ENCODE results near the gene TRAT1.

GRCh38 chr3:108882762-108883161 lies 60.2 kb downstream of the TRAT1 start:
- no peak for TF ChIP-seq EZH2phosphoT487 (IDR thresholded peaks at IDR 0.05; ENCODE audit: borderline replicate concordance, low read depth, low read length)
- TF ChIP-seq, protein P1, sequence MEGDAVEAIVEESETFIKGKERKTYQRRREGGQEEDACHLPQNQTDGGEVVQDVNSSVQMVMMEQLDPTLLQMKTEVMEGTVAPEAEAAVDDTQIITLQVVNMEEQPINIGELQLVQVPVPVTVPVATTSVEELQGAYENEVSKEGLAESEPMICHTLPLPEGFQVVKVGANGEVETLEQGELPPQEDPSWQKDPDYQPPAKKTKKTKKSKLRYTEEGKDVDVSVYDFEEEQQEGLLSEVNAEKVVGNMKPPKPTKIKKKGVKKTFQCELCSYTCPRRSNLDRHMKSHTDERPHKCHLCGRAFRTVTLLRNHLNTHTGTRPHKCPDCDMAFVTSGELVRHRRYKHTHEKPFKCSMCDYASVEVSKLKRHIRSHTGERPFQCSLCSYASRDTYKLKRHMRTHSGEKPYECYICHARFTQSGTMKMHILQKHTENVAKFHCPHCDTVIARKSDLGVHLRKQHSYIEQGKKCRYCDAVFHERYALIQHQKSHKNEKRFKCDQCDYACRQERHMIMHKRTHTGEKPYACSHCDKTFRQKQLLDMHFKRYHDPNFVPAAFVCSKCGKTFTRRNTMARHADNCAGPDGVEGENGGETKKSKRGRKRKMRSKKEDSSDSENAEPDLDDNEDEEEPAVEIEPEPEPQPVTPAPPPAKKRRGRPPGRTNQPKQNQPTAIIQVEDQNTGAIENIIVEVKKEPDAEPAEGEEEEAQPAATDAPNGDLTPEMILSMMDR (conservative IDR thresholded peaks at IDR 0.05; ENCODE audit: low read length), result no peak

All from OCI-LY7 (cell line).